AG04450 (cell line): ENCODE measurements around the gene CMKLR1. TPM values are rescaled to one million over a fixed set of nuclear protein-coding genes. Genes with fewer than 3 reads are reported as not detected.

Experiments used
- CTCF ChIA-PET: fragments of 300-600, 350-600 bp; formaldehyde crosslinking; extraction: SDS; loops from one replicate; lab custom pipeline; 2022; ENCODE audit warnings: antibody characterized with exemption, inconsistent platforms; lab: Charles Lee
- POLR2A ChIA-PET: fragments of 350-600 bp; formaldehyde crosslinking; extraction: SDS; loops from one replicate; lab custom pipeline; 2021; ENCODE audit warnings: antibody characterized with exemption, inconsistent platforms; lab: Yijun Ruan, JAX
- DNase-seq: peaks from one replicate; pipeline ENCODE4 v3.0.0-alpha.2; 2011; ENCODE audit warnings: low read depth, low spot score
- H3K27ac ChIP-seq: one replicate; pipeline ENCODE4 v1.5.1; 2012; ENCODE audit warnings: low read depth, low read length, control low read depth
- H3K27me3 ChIP-seq: one replicate; pipeline ENCODE4 v1.6.0; 2012; ENCODE audit warnings: low read length; ENCODE audit not compliant: control insufficient read depth, insufficient read depth
- H3K4me3 ChIP-seq: 2 replicates; pipeline ENCODE4 v1.5.1; 2011; ENCODE audit warnings: mild to moderate bottlenecking, low read depth, low read length, control low read depth
- H3K9me3 ChIP-seq: 2 replicates; pipeline ENCODE4 v1.5.1; 2012; ENCODE audit warnings: low read length; ENCODE audit not compliant: control insufficient read depth, insufficient read depth
- polyA plus RNA-seq: library from polyadenylated mRNA; depleted of rRNA; stranded (reverse); fragments of >200 nt; gene quantifications from 2 replicates; pipeline ENCODE4 v1.2.3, GENCODE V29; 2011
- TF ChIP-seq, protein P1 (sequence below): IDR thresholded peaks from 2 replicates; pipeline ENCODE4 v1.5.1; 2011; ENCODE audit warnings: low read depth, low read length, control low read depth, inconsistent platforms

CMKLR1 gene
- polyA plus RNA-seq, 1 experiment = 0.12 TPM

DNA sequence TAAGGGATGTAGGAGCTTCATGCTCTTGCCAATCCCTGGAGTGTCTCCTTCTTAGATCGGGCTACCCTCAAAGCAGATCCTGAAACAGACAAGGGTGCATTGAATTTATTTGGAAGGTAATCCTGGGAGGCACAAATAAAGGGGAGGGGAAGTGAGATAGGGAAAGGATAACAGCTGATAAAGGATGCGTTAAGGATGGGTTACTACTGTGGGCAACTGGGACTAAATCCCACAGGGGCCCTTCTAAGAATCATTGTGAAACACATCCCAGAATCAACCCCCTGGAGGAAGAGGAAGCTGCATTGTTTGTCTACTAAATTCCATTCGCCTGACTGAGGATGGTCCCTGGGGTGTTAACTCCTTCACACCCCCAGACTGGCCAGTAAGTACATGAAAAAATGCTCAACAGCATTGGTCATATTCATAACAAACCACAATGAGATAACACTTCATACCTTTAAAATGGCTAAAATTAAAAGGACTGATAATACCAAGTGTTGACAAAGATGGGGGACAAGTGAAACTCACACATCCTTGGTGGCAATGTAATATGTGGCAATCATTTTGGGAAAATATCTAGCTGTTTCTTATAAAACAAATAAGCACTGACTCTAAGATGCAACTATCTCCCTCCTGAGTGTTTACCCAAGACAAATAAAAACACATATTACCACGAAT, 37.0 kb upstream of the CMKLR1 start:
- ChIA-PET POLR2A (no interaction called here), CTCF (no interaction called here)
- Histone ChIP-seq H3K9me3 (peaks cover 2% of the 10 kb centered on the region; the same call in 1 of the 2 replicates), H3K4me3 (no peak overlapping the region), H3K27ac (no peak overlapping the region), H3K27me3 (no peaks in the 10 kb centered on the region)
- TF ChIP-seq, protein P1, sequence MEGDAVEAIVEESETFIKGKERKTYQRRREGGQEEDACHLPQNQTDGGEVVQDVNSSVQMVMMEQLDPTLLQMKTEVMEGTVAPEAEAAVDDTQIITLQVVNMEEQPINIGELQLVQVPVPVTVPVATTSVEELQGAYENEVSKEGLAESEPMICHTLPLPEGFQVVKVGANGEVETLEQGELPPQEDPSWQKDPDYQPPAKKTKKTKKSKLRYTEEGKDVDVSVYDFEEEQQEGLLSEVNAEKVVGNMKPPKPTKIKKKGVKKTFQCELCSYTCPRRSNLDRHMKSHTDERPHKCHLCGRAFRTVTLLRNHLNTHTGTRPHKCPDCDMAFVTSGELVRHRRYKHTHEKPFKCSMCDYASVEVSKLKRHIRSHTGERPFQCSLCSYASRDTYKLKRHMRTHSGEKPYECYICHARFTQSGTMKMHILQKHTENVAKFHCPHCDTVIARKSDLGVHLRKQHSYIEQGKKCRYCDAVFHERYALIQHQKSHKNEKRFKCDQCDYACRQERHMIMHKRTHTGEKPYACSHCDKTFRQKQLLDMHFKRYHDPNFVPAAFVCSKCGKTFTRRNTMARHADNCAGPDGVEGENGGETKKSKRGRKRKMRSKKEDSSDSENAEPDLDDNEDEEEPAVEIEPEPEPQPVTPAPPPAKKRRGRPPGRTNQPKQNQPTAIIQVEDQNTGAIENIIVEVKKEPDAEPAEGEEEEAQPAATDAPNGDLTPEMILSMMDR = no peak
- no peak for DNase-seq

DNA sequence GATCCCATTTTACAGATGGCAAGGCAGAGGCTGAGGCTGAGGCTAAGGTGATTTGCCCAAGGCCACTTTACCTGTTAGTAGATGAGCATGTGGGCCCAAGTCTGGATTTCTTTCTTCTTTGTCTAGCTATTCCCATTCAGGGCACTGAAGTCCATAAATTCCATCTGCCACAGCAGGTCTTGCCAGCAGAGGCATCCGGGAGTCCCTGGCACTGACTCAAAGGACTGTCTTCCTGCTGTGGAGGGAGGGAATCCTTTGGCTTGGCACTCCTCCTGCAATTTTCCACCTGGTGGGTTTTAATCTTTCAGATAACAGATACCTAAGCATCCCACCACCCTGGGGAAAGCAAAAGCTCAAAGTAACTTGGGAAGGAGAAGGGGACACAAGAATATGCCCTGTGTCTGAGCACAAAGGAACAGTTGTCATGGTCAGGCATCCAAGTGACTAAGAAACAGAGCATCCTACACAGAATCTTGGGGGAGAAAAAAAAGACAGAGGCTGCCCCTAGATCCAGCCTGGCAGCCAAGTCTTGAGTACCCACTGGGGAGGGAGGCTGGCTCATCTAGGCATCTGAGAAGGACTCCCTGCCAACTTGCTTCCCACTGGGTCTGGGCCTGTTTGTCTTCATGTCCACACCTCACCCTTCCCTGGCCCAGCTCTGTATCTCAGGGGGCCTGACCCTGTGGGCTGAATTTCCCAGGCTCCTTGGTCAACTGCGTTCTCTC, 35.6 kb upstream of the CMKLR1 start:
- POLR2A ChIA-PET = no interaction called here
- TF ChIP-seq, protein P1 = no peak
- H3K9me3 ChIP-seq = peaks cover 2% of the 10 kb centered on the region; the same call in 1 of the 2 replicates
- no peak overlapping the region for H3K4me3 ChIP-seq
- no peak overlapping the region for H3K27ac ChIP-seq
- CTCF ChIA-PET = no interaction called here
- no peak for DNase-seq
- no peaks in the 10 kb centered on the region for H3K27me3 ChIP-seq

DNA sequence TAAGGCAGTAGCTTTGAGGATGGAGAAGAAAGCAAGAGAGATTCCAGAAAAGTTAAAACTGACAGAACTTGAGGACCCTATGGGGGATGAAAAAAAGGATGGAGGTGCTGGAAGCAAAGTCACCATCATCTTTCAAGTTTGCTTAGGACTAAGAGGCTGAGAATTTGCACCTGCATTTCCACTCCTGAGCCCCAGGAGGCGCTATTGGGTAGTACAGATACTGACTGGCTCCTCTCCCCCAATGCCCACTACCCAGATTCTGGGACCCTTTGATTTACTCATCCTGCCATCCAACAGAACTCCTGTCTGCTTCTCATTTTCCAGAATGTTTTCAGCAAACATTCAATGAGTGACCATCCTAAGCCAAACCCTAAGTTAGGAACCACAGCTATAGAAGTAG, 34.0 kb upstream of the CMKLR1 start:
- CTCF ChIA-PET = no interaction called here
- Histone ChIP-seq H3K27ac (no peak overlapping the region), H3K27me3 (no peaks in the 10 kb centered on the region), H3K9me3 (peaks cover 2% of the 10 kb centered on the region; the same call in 1 of the 2 replicates), H3K4me3 (no peak overlapping the region)
- DNase-seq = no peak
- TF ChIP-seq, protein P1 = no peak
- POLR2A ChIA-PET = no interaction called here

DNA sequence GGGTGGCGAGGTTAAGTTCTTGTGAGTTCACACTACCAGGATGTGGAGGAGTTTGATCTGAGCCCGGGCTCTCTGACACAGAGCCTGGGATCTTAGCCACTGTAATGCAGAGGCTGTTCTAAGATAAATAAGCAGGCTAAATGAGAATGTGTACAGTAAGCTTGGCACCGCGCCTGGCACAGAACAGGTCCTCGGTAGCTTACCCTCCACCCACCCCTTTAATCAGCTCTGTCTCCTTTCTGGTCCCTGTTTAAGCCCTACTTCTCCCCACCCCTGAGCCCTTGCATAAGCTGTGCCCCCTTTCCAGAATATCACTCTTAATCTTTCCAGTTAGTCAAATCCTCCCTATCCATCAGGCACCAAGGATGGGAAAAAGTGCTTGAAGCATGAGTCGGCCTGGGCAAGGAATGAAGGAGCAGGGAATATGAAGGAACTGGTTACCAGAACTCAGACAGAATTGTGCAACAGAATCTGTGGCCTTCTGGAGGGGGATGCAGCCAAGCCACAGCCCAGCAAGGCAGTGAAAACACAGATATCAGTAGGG, 32.8 kb upstream of the CMKLR1 start:
- TF ChIP-seq, protein P1 = no peak
- ChIA-PET POLR2A (no interaction called here), CTCF (no interaction called here)
- H3K9me3 ChIP-seq = peaks cover 2% of the 10 kb centered on the region; the same call in 1 of the 2 replicates
- no peak overlapping the region for H3K4me3 ChIP-seq
- DNase-seq = no peak
- no peak overlapping the region for H3K27ac ChIP-seq
- H3K27me3 ChIP-seq = no peaks in the 10 kb centered on the region

DNA sequence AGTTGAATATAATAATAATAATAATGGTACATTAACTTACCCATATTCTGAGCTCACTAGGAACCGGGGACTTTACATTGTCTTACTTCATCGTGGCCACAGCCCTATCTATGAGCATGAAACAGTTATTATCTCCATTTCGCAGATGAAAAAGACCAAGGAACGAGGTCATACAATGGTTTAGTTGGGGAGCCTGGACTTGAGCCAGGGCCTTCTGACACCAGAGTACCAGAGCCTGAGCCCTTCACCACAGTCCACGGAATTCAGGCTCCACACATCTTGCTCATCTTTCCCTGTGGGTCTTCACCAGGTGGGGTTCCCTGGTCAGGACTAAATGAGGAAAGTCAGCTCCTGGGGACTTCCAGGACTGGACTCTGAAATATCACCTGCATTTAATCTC, 31.3 kb upstream of the CMKLR1 start:
- no peak overlapping the region for H3K4me3 ChIP-seq
- H3K27ac ChIP-seq = no peak overlapping the region
- no peak for DNase-seq
- H3K27me3 ChIP-seq = no peaks in the 10 kb centered on the region
- TF ChIP-seq, protein P1 = no peak
- H3K9me3 ChIP-seq = peaks cover 2% of the 10 kb centered on the region; the same call in 1 of the 2 replicates
- POLR2A ChIA-PET = no interaction called here
- CTCF ChIA-PET = interaction anchor here (1.0 kb wide), 1 partner anchor 11 kb away, joined by 3 read pairs; no protein-coding TSS in a partner anchor
